Fibroblast of pulmonary artery (primary cell): ENCODE data around the gene GRIP1.

ENCODE experiments used
- DNase-seq: peaks from one replicate; pipeline ENCODE4 v3.0.0-alpha.2; 2010; ENCODE audit warnings: low read depth
- H3K4me3 ChIP-seq: replicated peaks from 2 replicates; pipeline ENCODE4 v1.5.1; 2011; ENCODE audit warnings: low read depth, mild to moderate bottlenecking, control low read depth, low read length, moderate library complexity
- TF ChIP-seq, protein P1 (sequence below): IDR thresholded peaks from 2 replicates; pipeline ENCODE4 v1.5.1; 2011; ENCODE audit warnings: mild to moderate bottlenecking, control low read depth, low read length, inconsistent platforms; ENCODE audit errors: missing control alignments

GRIP1 gene

DNA sequence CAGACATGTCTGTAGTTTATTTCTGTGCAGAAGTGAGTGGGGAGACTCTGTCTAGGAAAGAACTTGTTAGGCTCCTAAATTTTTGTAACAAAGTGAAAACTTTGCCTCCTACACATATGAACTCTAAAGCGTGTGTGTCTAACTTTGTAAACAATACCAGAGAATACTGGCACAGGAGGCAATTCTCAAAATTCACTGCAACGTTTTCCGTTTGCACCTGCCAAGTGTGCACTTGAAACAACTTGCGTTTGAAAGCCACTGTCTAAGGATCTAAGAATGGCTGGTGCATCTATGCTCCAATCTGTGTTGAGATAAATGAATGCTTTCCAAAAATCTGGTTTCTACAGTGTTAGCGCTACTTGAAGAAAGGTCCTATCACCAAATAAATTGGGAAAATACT, 15.3 kb downstream of the GRIP1 start:
- no peak overlapping the region for H3K4me3 ChIP-seq
- no peak for DNase-seq
- TF ChIP-seq, protein P1, sequence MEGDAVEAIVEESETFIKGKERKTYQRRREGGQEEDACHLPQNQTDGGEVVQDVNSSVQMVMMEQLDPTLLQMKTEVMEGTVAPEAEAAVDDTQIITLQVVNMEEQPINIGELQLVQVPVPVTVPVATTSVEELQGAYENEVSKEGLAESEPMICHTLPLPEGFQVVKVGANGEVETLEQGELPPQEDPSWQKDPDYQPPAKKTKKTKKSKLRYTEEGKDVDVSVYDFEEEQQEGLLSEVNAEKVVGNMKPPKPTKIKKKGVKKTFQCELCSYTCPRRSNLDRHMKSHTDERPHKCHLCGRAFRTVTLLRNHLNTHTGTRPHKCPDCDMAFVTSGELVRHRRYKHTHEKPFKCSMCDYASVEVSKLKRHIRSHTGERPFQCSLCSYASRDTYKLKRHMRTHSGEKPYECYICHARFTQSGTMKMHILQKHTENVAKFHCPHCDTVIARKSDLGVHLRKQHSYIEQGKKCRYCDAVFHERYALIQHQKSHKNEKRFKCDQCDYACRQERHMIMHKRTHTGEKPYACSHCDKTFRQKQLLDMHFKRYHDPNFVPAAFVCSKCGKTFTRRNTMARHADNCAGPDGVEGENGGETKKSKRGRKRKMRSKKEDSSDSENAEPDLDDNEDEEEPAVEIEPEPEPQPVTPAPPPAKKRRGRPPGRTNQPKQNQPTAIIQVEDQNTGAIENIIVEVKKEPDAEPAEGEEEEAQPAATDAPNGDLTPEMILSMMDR: no peak

DNA sequence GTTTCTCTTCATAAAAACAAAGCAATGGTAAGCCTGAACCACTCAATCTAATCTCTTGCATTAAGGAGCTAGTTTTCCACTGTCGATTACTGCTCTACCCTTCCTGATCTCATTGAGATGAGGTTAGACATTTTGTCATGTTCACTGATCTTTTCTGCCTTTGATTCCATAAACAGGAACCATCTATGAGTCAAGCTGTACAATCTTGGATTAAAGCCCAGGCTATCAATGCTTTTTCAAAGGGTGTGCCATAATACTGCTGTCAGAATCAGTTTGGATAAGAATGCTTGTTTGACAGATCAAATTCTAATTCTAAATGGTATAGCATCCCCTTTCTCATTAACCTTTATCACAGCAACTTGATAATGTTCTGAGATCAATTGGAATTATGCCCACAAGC, 16.1 kb downstream of the GRIP1 start:
- no peak overlapping the region for H3K4me3 ChIP-seq
- DNase-seq: peak; percentile 18
- TF ChIP-seq, protein P1: no peak

DNA sequence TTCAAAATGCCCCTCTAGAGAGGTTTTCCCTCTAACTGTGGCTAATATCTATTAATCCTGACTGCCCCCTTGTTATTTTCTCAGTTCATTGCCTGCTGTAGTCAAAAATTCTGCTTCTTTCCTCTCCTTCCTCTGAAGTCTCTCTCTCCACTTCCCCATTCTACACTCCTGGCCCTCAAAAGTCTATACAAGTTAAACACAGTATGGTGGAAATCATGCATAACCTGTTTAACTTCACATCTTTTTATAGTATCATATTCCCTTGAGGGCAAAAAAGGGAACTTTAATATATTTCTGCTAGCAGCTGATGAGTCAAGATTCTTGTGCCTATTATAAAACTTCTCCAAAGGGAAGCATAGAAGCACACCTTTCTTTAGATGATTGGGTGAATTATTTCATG, 16.7 kb downstream of the GRIP1 start:
- no peak overlapping the region for H3K4me3 ChIP-seq
- TF ChIP-seq, protein P1: no peak
- DNase-seq: no peak

DNA sequence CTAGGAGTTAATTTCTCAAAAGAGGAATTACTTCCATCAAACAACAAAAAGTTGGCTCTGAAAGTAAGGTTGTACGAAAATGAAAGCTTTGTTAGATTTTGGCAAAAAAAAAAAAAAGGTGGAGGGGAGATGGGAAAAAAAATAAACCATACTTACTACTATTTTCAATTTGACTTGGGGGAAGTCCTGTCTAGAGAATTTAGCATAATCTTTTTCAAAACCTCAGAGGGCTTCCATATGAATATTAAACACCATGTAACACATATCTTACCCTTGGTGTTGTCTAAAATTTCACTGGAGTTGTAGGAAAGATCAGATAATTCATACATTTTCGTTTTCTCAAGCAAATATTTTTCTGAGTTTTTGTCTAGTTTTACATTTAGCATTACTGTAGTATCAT, 17.5 kb downstream of the GRIP1 start:
- no peak overlapping the region for H3K4me3 ChIP-seq
- no peak for DNase-seq
- TF ChIP-seq, protein P1: no peak

DNA sequence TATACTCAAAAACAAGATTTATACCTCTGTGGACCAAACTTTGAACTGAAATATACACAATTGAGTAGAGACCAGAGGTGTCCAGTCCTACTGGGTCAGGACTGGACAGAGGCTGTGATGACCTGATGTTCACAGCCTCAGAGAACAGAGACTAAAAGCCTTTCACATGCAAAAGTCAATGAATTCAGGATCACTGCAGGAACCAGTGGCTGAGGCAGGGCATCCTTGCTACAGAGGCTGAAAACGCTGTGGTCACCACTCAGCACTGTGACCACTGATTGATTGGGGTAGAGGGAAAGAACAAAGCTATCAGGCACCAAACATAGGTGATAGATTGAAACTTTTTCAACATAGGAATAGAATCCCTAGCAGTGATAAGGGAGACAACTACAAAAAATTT, 25.1 kb downstream of the GRIP1 start:
- no peak for DNase-seq
- no peak overlapping the region for H3K4me3 ChIP-seq
- TF ChIP-seq, protein P1: no peak

DNA sequence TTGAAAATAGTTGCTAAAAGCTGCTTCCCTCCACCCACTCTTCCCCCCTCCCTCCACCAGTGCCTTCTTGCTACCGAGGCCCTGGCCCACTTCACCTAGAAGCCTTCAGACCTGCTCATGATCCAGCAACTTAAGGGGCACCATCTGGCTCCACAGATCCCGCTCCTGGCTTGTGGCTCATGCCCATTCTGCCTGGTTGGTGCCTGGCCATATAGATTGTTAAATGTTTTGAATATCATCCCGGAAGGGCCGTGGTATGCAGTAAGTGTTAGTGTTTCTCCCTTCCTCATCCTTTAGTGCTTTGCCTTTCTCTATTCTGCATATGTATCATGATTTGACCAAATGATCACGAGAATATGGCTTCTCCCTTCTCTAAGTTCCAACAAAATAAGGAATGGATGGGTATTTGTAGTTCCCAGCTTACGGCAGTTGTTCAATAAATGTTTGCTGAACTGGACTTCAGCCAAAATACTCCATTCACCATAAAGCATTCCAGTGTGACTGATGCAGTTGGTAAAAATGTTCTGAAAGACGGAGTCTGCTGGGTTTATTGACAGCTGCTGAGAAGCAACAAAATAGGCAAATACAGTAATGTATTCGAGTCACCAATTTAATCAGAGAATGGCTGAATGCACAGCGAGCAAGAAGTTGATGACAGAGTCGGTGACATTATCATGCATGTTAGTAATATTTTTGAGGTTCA, 30.7 kb downstream of the GRIP1 start:
- DNase-seq: no peak
- no peak overlapping the region for H3K4me3 ChIP-seq
- TF ChIP-seq, protein P1: no peak
